Measurements from ENCODE around the gene HMGN4. TPM values are rescaled to one million over a fixed set of nuclear protein-coding genes. Genes with fewer than 3 reads are reported as not detected.

Gene HMGN4
- polyA plus RNA-seq, 1 of the 3 experiments (the other 2 are of a cell fraction), result 76.3 TPM

DNA sequence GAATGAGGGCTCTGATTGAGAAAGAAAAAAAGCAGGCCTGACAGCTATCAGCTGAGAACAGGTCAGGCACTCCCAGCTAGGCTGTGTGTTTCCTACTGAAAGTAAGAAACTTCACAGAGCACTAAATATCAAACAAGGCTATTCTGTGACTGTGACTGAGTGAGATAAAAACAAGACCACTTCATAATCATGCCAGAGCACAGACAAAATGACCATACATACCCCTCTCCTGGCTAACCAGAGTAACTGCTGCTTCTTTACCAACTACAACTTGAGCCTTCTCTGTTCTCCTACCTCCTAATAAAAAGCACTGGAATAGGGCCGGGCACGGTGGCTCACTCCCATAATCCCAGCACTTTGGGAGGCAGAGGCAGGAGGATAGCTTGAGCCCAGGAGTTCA is 44.9 kb upstream of the HMGN4 start:
- 100% methylated on average over 2 of the region's 2 CpGs for WGBS (ENCODE audit: low lambda C conversion rate)
- no peak overlapping the region for H2AFZ ChIP-seq (ENCODE audit: low read depth)

GRCh38 chr6:26494117-26494516 is 44.0 kb upstream of the HMGN4 start:
- H3K9ac ChIP-seq, result no peak overlapping the region
- H3K79me2 ChIP-seq (ENCODE audit: insufficient read depth), result no peaks in the 10 kb centered on the region
- no peaks in the 10 kb centered on the region for H3K4me1 ChIP-seq (ENCODE audit: control insufficient read depth in 1 of 2, insufficient read depth in 2 of 2, low read depth in 1 of 2, low read length in 1 of 2)
- no peak overlapping the region for H3K4me2 ChIP-seq
- peaks cover 5% of the 10 kb centered on the region; the same call in 1 of the 2 replicates for H3K27me3 ChIP-seq (ENCODE audit: insufficient read depth)
- no peaks in the 10 kb centered on the region for H4K20me1 ChIP-seq (ENCODE audit: insufficient read depth)
- POLR2A ChIA-PET, result no interaction called here
- no peak overlapping the region for H3K4me3 ChIP-seq (ENCODE audit: low read depth in 2 of 2, low read length in 1 of 2)
- no peaks in the 10 kb centered on the region for H3K9me3 ChIP-seq
- no peaks in the 10 kb centered on the region for H3F3A ChIP-seq (replicated peaks; ENCODE audit: insufficient read depth)
- no peak overlapping the region for H2AFZ ChIP-seq (ENCODE audit: low read depth)
- CTCF ChIA-PET, result interaction anchor here (1.8 kb wide), 1 partner anchor 153 kb away, joined by 6 read pairs; no protein-coding TSS in a partner anchor
- no peak for DNase-seq
- no peaks in the 10 kb centered on the region for H3K36me3 ChIP-seq (replicated peaks in 1 of 2; ENCODE audit: control insufficient read depth in 1 of 2, insufficient read depth in 2 of 2, low read length in 1 of 2)
- no peak overlapping the region for H3K27ac ChIP-seq (ENCODE audit: low read depth in 2 of 2, low read length in 1 of 2)
- WGBS (ENCODE audit: low lambda C conversion rate), result 87% methylated on average over 3 of the region's 3 CpGs
- H3K9me2 ChIP-seq, result no peaks in the 10 kb centered on the region
- TF ChIP-seq FOXJ3 (CRISPR knock-in tag; IDR thresholded peaks at IDR 0.05) (no peak), FOXM1 (IDR thresholded peaks at IDR 0.05; ENCODE audit: low read depth) (no peak), TEAD4 (IDR thresholded peaks at IDR 0.05; ENCODE audit: borderline replicate concordance, insufficient read depth) (no peak), REST (IDR thresholded peaks at IDR 0.05; ENCODE audit: low read depth, low read length) (no peak), RXRA (IDR thresholded peaks at IDR 0.05; ENCODE audit: borderline replicate concordance, low read depth) (no peak), EP300 (IDR thresholded peaks at IDR 0.05; ENCODE audit: borderline replicate concordance in 1 of 2, low read depth in 1 of 2, low read length in 1 of 2) (no peak), PBX3 (IDR thresholded peaks at IDR 0.05) (no peak), YY1 (IDR thresholded peaks at IDR 0.05; ENCODE audit: low read depth) (no peak), ELF1 (IDR thresholded peaks at IDR 0.05) (no peak), IRF3 (IDR thresholded peaks at IDR 0.05; ENCODE audit: low read depth, low read length) (no peak), USF1 (IDR thresholded peaks at IDR 0.05; ENCODE audit: borderline replicate concordance, low read depth) (no peak), CTCF (IDR thresholded peaks at IDR 0.05) (no peak), JUND (IDR thresholded peaks at IDR 0.05) (no peak), RAD21 (IDR thresholded peaks at IDR 0.05; ENCODE audit: low read length) (no peak), RCOR1 (IDR thresholded peaks at IDR 0.05; ENCODE audit: low read length) (no peak), TCF12 (IDR thresholded peaks at IDR 0.05) (no peak), CHD2 (IDR thresholded peaks at IDR 0.05; ENCODE audit: low read length, partially characterized antibody) (no peak)

More for the DNA sequence above, 44.9 kb upstream of the HMGN4 start:
- Histone ChIP-seq H3K4me1 (ENCODE audit: control insufficient read depth in 1 of 2, insufficient read depth in 2 of 2, low read depth in 1 of 2, low read length in 1 of 2) (no peaks in the 10 kb centered on the region), H3K27ac (ENCODE audit: low read depth in 2 of 2, low read length in 1 of 2) (no peak overlapping the region), H3K9ac (no peak overlapping the region), H3F3A (replicated peaks; ENCODE audit: insufficient read depth) (no peaks in the 10 kb centered on the region), H3K36me3 (replicated peaks in 1 of 2; ENCODE audit: control insufficient read depth in 1 of 2, insufficient read depth in 2 of 2, low read length in 1 of 2) (no peaks in the 10 kb centered on the region), H3K9me2 (no peaks in the 10 kb centered on the region), H3K9me3 (no peaks in the 10 kb centered on the region), H4K20me1 (ENCODE audit: insufficient read depth) (no peaks in the 10 kb centered on the region), H3K4me2 (no peak overlapping the region), H3K27me3 (ENCODE audit: insufficient read depth) (peaks cover 5% of the 10 kb centered on the region; the same call in 1 of the 2 replicates), H3K4me3 (ENCODE audit: low read depth in 2 of 2, low read length in 1 of 2) (no peak overlapping the region), H3K79me2 (ENCODE audit: insufficient read depth) (no peaks in the 10 kb centered on the region)
- DNase-seq, result no peak
- TF ChIP-seq MXI1 (IDR thresholded peaks at IDR 0.05; ENCODE audit: low read depth, low read length) (no peak), SMC3 (IDR thresholded peaks at IDR 0.05; ENCODE audit: low read depth, low read length) (peak; percentile 39; the same call in 1 of the 2 replicates), RAD21 (IDR thresholded peaks at IDR 0.05; ENCODE audit: low read length) (peak; percentile 47), RFX5 (IDR thresholded peaks at IDR 0.05; ENCODE audit: low read length) (0 out of 2 replicates have a peak, but pooled peaks have one; percentile 16)
- CTCF ChIA-PET, result interaction anchor here (1.8 kb wide), 1 partner anchor 152 kb away, joined by 6 read pairs; no protein-coding TSS in a partner anchor
- POLR2A ChIA-PET, result no interaction called here

Measured in SK-N-SH (cell line).